NT2/D1 (cell line): ENCODE results near the gene SLC39A11.

Source experiments
- SUZ12 ChIP-seq: IDR thresholded peaks from 2 replicates; pipeline ENCODE4 v1.6.1; 2011; ENCODE audit not compliant: insufficient read length, insufficient read depth; ENCODE audit errors: extremely low read depth
- YY1 ChIP-seq: IDR thresholded peaks from 2 replicates; pipeline ENCODE4 v1.6.1; 2011; ENCODE audit not compliant: insufficient read length, insufficient read depth
- ZNF274 ChIP-seq: IDR thresholded peaks from 2 replicates; pipeline ENCODE4 v1.6.1; 2011; ENCODE audit warnings: mild to moderate bottlenecking, low read depth, low read length

- TF ChIP-seq YY1: no peak
- TF ChIP-seq ZNF274: no peak
- TF ChIP-seq SUZ12: no peak
Observed at GRCh38 chr17:73060721-73061120, 31.8 kb downstream of the SLC39A11 start.
